ENCODE results near the gene ZFAND6. TPM values are rescaled to one million over a fixed set of nuclear protein-coding genes. Genes with fewer than 3 reads are reported as not detected.

Gene ZFAND6
- total RNA-seq, 1 experiment from 2014 or later: 89.7 TPM

DNA sequence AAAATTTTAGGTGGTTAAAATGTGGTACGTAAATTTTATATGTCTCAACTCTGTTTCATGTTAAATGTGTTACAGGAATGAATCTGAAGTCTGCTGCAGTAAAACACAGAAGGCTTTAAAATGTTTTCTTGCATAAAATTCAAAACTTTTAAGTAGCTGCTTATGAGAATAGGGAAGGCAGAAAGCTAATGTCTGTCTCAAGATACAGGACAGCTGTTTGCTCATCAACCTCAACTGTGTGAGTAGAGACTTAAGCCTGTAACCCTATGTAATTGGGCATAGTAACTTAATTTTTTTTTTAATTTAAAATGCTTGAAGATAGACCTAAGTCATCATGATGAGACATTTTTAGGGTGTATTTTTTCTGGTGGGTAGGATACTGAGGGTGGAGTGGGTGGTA lies 38.9 kb downstream of the ZFAND6 start:
- H3K56ac ChIP-seq (ENCODE audit: insufficient read length, low read depth, low read length): no peak overlapping the region
- no peak overlapping the region for H2BK12ac ChIP-seq (ENCODE audit: insufficient read length, low read depth, low read length)
- H4K5ac ChIP-seq (ENCODE audit: insufficient read length, low read depth, low read length): no peak overlapping the region
- no peak overlapping the region for H4K91ac ChIP-seq (ENCODE audit: insufficient read length, low read depth, low read length)
- peaks cover 2% of the 10 kb centered on the region for H3K79me1 ChIP-seq (ENCODE audit: insufficient read depth, low read depth, low read length, poor library complexity, severe bottlenecking)
- H3T11ph ChIP-seq (ENCODE audit: low read length): no peak overlapping the region
- H3K79me2 ChIP-seq (ENCODE audit: insufficient read depth, low read length): peaks cover 7% of the 10 kb centered on the region; the same call in 1 of the 2 replicates
- no peaks in the 10 kb centered on the region for H3K9me3 ChIP-seq (ENCODE audit: control insufficient read depth, low read depth, low read length)
- no CpG with 5 or more reads among the region's 1 CpG for WGBS (ENCODE audit: extremely low coverage, insufficient read length, low lambda C conversion rate)
- H3K23me2 ChIP-seq (ENCODE audit: insufficient read length, low read depth, low read length, poor library complexity, severe bottlenecking): no peaks in the 10 kb centered on the region
- H3K23ac ChIP-seq (ENCODE audit: insufficient read length, low read depth, low read length): no peak overlapping the region
- no peak overlapping the region for H2BK120ac ChIP-seq (ENCODE audit: low read depth, low read length, poor library complexity, severe bottlenecking)
- H3K27me3 ChIP-seq (ENCODE audit: insufficient read depth, low read length): no peaks in the 10 kb centered on the region
- H4K8ac ChIP-seq (replicated peaks; ENCODE audit: insufficient read length, low read depth, low read length): no peak overlapping the region
- H2BK15ac ChIP-seq (ENCODE audit: low read depth, low read length): no peak overlapping the region
- no peak overlapping the region for H3K9ac ChIP-seq (ENCODE audit: extremely low read depth, insufficient read length, low read length)
- H3K18ac ChIP-seq (ENCODE audit: insufficient read length, low read depth, low read length): no peak overlapping the region
- Mint-ChIP-seq H3K27ac (no peak overlapping the region), H3K4me3 (no peak overlapping the region), H3K27me3 (ENCODE audit: low read depth) (no peaks in the 10 kb centered on the region), H3K36me3 (ENCODE audit: insufficient read depth in 1 of 3, low read depth in 3 of 3) (peaks cover 0 to 3% (median 0%) of the 10 kb centered on the region in 3 experiments; a peak in 1 of 7 replicates), H3K9me3 (no peaks in the 10 kb centered on the region), H3K4me1 (peaks cover 8 to 15% of the 10 kb centered on the region in 2 experiments)
- H3K27ac ChIP-seq (ENCODE audit: insufficient read length, low read depth, low read length): no peak overlapping the region
- no peak overlapping the region for H3K4ac ChIP-seq (ENCODE audit: low read depth, low read length)
- TF ChIP-seq, protein P1, sequence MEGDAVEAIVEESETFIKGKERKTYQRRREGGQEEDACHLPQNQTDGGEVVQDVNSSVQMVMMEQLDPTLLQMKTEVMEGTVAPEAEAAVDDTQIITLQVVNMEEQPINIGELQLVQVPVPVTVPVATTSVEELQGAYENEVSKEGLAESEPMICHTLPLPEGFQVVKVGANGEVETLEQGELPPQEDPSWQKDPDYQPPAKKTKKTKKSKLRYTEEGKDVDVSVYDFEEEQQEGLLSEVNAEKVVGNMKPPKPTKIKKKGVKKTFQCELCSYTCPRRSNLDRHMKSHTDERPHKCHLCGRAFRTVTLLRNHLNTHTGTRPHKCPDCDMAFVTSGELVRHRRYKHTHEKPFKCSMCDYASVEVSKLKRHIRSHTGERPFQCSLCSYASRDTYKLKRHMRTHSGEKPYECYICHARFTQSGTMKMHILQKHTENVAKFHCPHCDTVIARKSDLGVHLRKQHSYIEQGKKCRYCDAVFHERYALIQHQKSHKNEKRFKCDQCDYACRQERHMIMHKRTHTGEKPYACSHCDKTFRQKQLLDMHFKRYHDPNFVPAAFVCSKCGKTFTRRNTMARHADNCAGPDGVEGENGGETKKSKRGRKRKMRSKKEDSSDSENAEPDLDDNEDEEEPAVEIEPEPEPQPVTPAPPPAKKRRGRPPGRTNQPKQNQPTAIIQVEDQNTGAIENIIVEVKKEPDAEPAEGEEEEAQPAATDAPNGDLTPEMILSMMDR (conservative IDR thresholded peaks at IDR 0.05): no peak
- H2BK5ac ChIP-seq (ENCODE audit: insufficient read length, low read length): no peak overlapping the region
- no peak for DNase-seq
- no peak overlapping the region for H3K14ac ChIP-seq (ENCODE audit: insufficient read depth, low read length)
- H2AFZ ChIP-seq (ENCODE audit: low read length): no peak overlapping the region
- no peak overlapping the region for H3K4me2 ChIP-seq (ENCODE audit: insufficient read depth, insufficient read length, low read length)
- no peak overlapping the region for H2BK20ac ChIP-seq (ENCODE audit: low read depth, low read length, poor library complexity, severe bottlenecking)
- no peaks in the 10 kb centered on the region for H3K4me1 ChIP-seq (ENCODE audit: insufficient read depth, low read length)
- H2AK5ac ChIP-seq (ENCODE audit: insufficient read length, low read length): no peak overlapping the region
- H4K20me1 ChIP-seq (ENCODE audit: control insufficient read depth, insufficient read depth, insufficient read length): no peaks in the 10 kb centered on the region

All from H9 (cell line).